ENCODE data around the gene LPP.

The LPP gene

DNA sequence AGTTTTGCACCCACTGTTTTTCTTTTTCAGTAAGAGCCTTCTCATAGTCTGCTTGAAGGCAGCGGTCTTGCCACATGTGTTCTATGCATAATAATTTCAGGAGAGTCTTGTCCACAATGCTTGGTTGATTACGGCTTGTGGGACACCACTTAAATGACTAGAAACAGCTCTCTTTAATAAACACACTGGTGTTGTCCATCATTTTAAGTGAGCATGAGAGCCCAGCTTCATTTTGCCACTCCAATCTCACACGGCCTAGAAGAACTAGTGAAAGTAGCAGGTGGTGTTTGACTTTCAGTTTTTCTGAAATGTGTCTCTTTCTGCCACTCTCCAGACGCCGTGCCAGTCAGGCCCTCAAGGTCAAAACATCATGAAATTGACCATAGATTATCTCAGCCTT is 292.1 kb downstream of the LPP start:
- TF ChIP-seq, protein P1, sequence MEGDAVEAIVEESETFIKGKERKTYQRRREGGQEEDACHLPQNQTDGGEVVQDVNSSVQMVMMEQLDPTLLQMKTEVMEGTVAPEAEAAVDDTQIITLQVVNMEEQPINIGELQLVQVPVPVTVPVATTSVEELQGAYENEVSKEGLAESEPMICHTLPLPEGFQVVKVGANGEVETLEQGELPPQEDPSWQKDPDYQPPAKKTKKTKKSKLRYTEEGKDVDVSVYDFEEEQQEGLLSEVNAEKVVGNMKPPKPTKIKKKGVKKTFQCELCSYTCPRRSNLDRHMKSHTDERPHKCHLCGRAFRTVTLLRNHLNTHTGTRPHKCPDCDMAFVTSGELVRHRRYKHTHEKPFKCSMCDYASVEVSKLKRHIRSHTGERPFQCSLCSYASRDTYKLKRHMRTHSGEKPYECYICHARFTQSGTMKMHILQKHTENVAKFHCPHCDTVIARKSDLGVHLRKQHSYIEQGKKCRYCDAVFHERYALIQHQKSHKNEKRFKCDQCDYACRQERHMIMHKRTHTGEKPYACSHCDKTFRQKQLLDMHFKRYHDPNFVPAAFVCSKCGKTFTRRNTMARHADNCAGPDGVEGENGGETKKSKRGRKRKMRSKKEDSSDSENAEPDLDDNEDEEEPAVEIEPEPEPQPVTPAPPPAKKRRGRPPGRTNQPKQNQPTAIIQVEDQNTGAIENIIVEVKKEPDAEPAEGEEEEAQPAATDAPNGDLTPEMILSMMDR (IDR thresholded peaks at IDR 0.05): no peak
- TF ChIP-seq ZFX (IDR thresholded peaks at IDR 0.05; ENCODE audit: borderline replicate concordance): no peak
- H3K27ac ChIP-seq: no peak overlapping the region

DNA sequence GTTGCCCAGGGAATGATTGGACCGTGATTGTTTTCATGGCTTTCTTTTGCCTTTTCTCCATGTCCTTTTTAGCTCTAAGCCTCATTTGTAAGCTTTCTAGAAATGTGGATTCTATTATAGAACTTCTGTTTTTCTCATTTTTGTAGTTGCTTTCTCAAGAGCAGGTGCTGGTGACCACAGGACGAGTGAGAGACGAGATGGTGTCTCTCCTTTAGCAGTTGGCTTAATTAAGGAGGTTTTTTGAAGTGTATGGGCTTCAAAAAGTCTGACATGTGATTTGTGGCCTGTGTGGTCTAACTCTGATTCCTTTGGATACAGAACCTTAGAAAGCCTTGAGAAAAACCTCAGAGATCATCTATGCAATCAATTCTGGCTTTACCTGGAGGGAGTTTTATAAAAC is 292.8 kb downstream of the LPP start:
- TF ChIP-seq, protein P1 (IDR thresholded peaks at IDR 0.05): no peak
- no peak for TF ChIP-seq ZFX (IDR thresholded peaks at IDR 0.05; ENCODE audit: borderline replicate concordance)
- H3K27ac ChIP-seq: no peak overlapping the region

DNA sequence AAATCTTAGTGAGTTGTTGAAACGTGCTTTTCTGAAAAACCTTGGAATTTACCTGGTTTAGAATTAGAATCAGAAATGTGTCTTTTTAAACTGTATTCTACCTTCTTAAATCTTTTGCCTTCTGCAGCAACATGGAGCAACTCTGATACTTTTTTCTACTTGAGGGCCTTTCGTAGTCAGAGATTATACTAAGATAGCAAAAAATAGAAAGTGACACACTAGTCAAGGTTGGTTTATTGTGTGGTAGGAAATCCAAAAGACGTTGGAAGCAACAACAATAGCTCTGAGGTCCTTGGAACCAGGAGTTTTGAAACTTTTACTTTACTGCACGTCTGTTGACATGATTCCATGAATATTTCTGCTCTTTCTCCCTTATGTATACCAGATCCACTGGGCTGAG is 294.9 kb downstream of the LPP start:
- TF ChIP-seq, protein P1 (IDR thresholded peaks at IDR 0.05): no peak
- no peak overlapping the region for H3K27ac ChIP-seq

DNA sequence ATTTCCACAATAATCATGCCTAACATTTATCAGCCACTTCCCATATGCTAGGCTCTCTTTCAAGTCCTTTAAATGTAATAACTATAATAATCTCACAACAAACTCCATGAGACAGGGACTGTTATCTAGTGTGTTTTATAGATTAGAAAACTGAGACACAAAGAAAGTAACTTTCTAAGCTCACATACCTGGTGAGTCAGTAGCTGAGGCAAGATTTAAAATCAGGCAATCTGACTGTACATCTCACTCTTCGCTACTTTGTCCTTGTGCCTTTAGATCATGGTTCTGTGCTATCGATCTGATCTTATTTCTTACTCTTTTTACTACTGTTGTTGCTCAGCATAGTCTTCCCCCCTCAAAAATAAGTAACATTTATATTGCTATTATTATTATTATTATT is 295.5 kb downstream of the LPP start:
- TF ChIP-seq, protein P1 (IDR thresholded peaks at IDR 0.05): no peak
- TF ChIP-seq ZFX (IDR thresholded peaks at IDR 0.05; ENCODE audit: borderline replicate concordance): no peak
- no peak overlapping the region for H3K27ac ChIP-seq

DNA sequence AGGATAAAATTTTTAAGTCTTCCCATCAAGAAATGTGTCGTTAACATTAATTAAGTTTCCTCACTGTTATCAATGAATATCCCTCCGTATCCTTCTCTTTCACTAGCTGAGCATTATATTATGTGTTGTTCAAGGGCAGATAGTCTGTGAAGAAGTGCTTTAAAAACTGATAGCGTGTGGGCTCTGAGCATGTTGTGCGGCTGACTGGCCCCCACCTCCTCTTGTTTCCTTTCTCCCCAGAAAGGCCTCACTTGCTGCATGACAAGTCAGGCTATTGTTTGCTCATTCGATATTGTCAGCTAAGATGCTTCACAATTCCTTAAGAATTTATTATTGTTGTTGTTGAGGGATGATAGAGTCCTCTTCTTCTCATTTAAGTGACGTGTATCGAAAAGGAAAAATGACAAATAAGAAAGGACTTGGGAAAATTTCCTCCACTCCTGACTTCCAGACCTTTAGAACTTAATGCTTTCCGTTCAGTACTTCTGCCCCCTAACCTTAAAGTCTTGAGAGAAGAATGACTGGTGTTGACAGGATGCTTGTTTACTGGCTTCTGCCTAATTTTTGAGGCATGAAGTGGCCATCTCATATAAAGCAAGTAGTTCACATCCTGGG is 298.3 kb downstream of the LPP start:
- TF ChIP-seq, protein P1 (IDR thresholded peaks at IDR 0.05): no peak
- no peak for TF ChIP-seq ZFX (IDR thresholded peaks at IDR 0.05; ENCODE audit: borderline replicate concordance)
- no peak overlapping the region for H3K27ac ChIP-seq

DNA sequence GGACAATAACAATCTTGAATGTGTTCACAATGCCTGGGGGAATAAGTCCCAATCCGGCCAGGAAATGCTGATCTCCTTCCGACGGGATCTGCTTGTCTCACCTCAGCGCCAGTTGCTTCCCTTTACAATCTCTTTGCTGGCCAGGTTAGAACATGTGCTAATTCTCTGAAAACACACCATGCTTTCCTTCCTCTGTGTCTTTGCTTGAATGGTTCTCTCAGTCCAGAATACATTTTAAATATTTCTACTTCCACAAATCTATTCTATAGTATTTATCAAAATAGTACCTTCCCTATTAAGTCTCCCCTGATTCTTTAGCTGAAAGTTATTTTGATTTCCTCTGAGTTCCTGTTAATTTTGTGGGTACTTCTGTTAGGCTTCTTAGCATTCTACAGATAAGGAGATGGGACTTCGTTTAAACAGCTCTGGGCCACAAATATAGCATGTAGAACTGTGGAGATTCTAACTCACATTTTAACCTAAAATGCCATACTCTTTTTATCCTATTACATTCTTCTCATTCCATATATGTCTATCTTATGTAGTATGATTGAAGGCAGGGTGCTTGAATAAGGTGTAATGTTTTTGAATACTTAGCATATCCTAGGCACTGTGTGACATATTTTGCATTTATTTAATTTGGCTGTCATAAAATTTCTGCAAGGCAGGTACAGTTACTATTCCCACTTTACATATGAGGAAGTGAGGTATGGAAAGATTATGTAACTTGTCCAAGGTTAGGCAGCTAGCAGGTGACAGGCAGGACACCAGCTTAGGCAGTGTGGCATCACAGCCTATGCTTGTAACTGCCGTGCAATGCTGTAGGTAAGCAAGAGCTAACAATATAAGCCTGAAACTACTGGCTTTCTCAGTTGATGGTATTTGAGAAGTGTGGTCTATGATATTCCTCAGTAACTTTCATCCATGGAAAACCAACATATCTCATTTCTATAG is 299.8 kb downstream of the LPP start:
- TF ChIP-seq, protein P1 (IDR thresholded peaks at IDR 0.05): no peak
- no peak for TF ChIP-seq ZFX (IDR thresholded peaks at IDR 0.05; ENCODE audit: borderline replicate concordance)
- H3K27ac ChIP-seq: no peak overlapping the region

DNA sequence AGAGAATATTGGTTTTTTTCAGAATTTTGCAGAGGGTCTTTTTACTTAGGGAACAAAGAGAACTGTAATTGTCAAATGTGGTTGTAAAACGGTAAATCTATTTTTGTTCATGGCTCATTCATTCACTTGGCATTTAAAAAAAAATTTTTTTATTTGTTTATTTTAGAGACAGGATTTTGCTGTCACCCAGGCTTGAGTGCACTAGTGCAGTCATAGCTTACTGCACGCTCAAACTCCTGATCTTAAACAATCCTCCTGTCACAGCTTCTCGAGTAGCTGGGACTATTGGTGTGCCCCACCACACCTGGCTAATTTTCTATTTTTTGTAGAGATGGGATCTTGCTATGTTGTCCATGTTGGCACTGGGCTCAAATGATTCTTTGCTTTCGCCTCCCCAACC is 301.8 kb downstream of the LPP start:
- H3K27ac ChIP-seq: no peak overlapping the region
- no peak for TF ChIP-seq ZFX (IDR thresholded peaks at IDR 0.05; ENCODE audit: borderline replicate concordance)
- TF ChIP-seq, protein P1 (IDR thresholded peaks at IDR 0.05): no peak

Measured in 22Rv1 (cell line).